PC-3 (cell line): ENCODE data around the gene TRIM27. TPM values are rescaled to one million over a fixed set of nuclear protein-coding genes. Genes with fewer than 3 reads are reported as not detected.
A peak's percentile ranks its signal among the peaks of the same experiment; 100 is the strongest.
"Not testable (repeated sequence)": the region's sequence is repeated elsewhere in the genome, so short reads cannot be mapped to it uniquely, and the experiment has no call there.

Experiments used
- ATAC-seq: fragments of 200-7000 bp; cut with Tn5 transposase; 2 replicates; pipeline ENCODE4 v1.9.1; 2020; ENCODE audit warnings: mild to moderate bottlenecking, moderate library complexity
- BruUV-seq: library from RNA; stranded (reverse); fragments of 400-500 nt; replicated peaks from 2 replicates; lab custom pipeline; 2021; lab: Mats Ljungman, UMichigan
- CTCF ChIA-PET: fragments of 300-600 bp; sonication (Branson Sonifier 250); formaldehyde crosslinking; loops from one replicate; lab custom pipeline; 2022; ENCODE audit warnings: antibody characterized with exemption; lab: Charles Lee
- POLR2A ChIA-PET: fragments of 300-600 bp; sonication (Branson Sonifier 250); formaldehyde crosslinking; loops from one replicate; lab custom pipeline; 2022; ENCODE audit warnings: antibody characterized with exemption; ENCODE audit not compliant: unreplicated experiment; lab: Charles Lee
- DNase-seq: peaks from one replicate; pipeline ENCODE4 v3.0.0-alpha.2; 2015
- H2AFZ ChIP-seq: fragments of 300-600 bp; sonication (generic); 2 replicates; pipeline ENCODE4 v1.6.0; 2016; ENCODE audit warnings: antibody characterized with exemption, low read length
- H3F3A ChIP-seq: fragments of 300-600 bp; sonication (generic); one replicate; pipeline ENCODE4 v1.6.0; 2017; ENCODE audit warnings: antibody characterized with exemption, low read length, control low read depth, mild to moderate bottlenecking; ENCODE audit not compliant: unreplicated experiment
- H3K27ac ChIP-seq: fragments of 300-600 bp; sonication (generic); 2 replicates; pipeline ENCODE4 v1.5.1; 2016; ENCODE audit warnings: mild to moderate bottlenecking, low read length
- H3K27me3 ChIP-seq: fragments of 300-600 bp; sonication (generic); 2 replicates; pipeline ENCODE4 v1.6.1; 2016; ENCODE audit warnings: low read length, mixed read lengths
- H3K36me3 ChIP-seq: fragments of 300-600 bp; sonication (generic); 2 replicates; pipeline ENCODE4 v1.6.1; 2016; ENCODE audit warnings: low read depth, mixed run types, low read length, mixed read lengths
- H3K4me1 ChIP-seq: fragments of 300-600 bp; sonication (generic); 2 replicates; pipeline ENCODE4 v1.5.1; 2016; ENCODE audit warnings: low read length; ENCODE audit not compliant: insufficient read depth
- H3K4me2 ChIP-seq: fragments of 300-600 bp; sonication (generic); 2 replicates; pipeline ENCODE4 v1.6.0; 2016; ENCODE audit warnings: low read length
- H3K4me3 ChIP-seq: fragments of 300-600 bp; sonication (generic); 2 replicates; pipeline ENCODE4 v1.5.1; 2016; ENCODE audit warnings: mild to moderate bottlenecking, low read length, mixed read lengths
- H3K79me2 ChIP-seq: fragments of 300-600 bp; sonication (generic); 2 replicates; pipeline ENCODE4 v1.6.1; 2017; ENCODE audit warnings: low read length, mixed read lengths
- H3K9ac ChIP-seq: fragments of 300-600 bp; sonication (generic); 2 replicates; pipeline ENCODE4 v1.6.0; 2016; ENCODE audit warnings: mild to moderate bottlenecking, low read length
- H3K9me2 ChIP-seq: fragments of 300-600 bp; sonication (generic); replicated peaks from 2 replicates; pipeline ENCODE4 v1.6.1; 2016; ENCODE audit warnings: mixed run types, low read length, mixed read lengths
- H3K9me3 ChIP-seq: fragments of 300-600 bp; sonication (generic); 2 replicates; pipeline ENCODE4 v1.6.1; 2016; ENCODE audit warnings: low read length, mixed read lengths
- H4K20me1 ChIP-seq: fragments of 300-600 bp; sonication (generic); 2 replicates; pipeline ENCODE4 v1.6.1; 2016; ENCODE audit warnings: low read length, mixed read lengths
- EZH2 ChIP-seq: fragments of 300-600 bp; sonication (generic); IDR thresholded peaks from one replicate; pipeline ENCODE4 v1.6.1; 2017; ENCODE audit warnings: antibody characterized with exemption, mild to moderate bottlenecking, low read length; ENCODE audit not compliant: unreplicated experiment
- EZH2phosphoT487 ChIP-seq: fragments of 300-600 bp; sonication (generic); IDR thresholded peaks from 2 replicates; pipeline ENCODE4 v1.6.1; 2018; ENCODE audit warnings: mild to moderate bottlenecking, antibody characterized with exemption, low read length, borderline replicate concordance
- intact Hi-C: fragments of 100-400 bp; cut with micrococcal nuclease; formaldehyde crosslinking; loops from 2 replicates; pipeline ENCODE4 v1.9.0; 2023
- total RNA-seq: library from RNA; depleted of rRNA; stranded (reverse); fragments of >200 nt; gene quantifications from 2 replicates; pipeline ENCODE4 v1.2.3, GENCODE V29; 2014
- TF ChIP-seq, protein P1 (sequence below): fragments of 300-600 bp; sonication (generic); conservative IDR thresholded peaks from 2 replicates; pipeline ENCODE4 v1.5.1; 2017; ENCODE audit warnings: antibody characterized with exemption, low read depth, mild to moderate bottlenecking, low read length

Gene TRIM27
- total RNA-seq, 1 experiment from 2014 or later: 85.8 TPM

DNA sequence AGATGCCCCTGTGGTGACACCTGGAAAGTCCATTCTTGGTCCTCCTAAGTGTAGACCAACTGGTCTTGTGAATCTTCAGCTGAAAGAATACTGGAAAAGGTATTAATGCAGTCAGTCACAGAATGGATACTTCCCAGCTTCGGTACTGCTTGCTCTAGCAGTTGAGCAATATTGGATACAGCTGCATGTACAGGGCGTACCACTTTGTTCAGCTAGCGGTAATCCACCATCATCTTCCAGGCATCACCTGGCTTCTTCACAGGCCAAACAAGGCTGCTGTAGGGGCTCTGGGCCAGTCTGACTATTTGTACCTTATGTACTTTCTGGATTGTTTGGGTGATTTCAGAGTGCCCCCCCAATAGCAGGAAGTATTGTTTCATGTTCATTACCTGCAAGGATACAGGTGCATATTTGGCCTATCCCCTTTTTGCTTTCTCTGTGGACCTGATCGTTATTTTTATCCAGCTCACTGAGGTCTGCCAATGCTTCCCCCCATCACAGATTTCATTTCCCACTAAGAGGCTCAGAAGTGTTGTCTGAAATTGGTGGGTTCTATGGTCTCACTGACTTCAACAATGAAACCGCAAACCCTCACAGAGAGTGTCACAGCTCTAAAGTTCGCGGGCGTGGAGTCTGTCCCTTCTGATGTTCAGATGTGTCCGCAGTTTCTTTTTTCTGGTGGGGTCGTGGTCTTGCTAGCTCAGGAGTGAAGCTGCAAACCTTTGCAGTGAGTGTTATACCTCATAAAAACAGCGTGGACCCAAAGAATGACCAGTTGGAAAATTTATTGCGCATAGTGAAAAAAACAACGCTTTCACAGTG is 52.2 kb downstream of the TRIM27 start:
- Histone ChIP-seq H3K9ac (no peak overlapping the region), H3K79me2 (no peaks in the 10 kb centered on the region), H3K9me3 (no peaks in the 10 kb centered on the region), H4K20me1 (no peaks in the 10 kb centered on the region), H3K36me3 (no peaks in the 10 kb centered on the region), H3K27me3 (no peaks in the 10 kb centered on the region), H3K9me2 (no peaks in the 10 kb centered on the region), H3K4me2 (no peak overlapping the region), H3F3A (no peaks in the 10 kb centered on the region), H2AFZ (no peak overlapping the region), H3K4me1 (peaks cover 6% of the 10 kb centered on the region), H3K27ac (no peak overlapping the region), H3K4me3 (no peak overlapping the region)
- ChIA-PET POLR2A (no interaction called here), CTCF (no interaction called here)
- no peak for DNase-seq
- no TSS peak for BruUV-seq
- no peak for ATAC-seq
- intact Hi-C loops: no loop called here
- TF ChIP-seq EZH2: no peak

DNA sequence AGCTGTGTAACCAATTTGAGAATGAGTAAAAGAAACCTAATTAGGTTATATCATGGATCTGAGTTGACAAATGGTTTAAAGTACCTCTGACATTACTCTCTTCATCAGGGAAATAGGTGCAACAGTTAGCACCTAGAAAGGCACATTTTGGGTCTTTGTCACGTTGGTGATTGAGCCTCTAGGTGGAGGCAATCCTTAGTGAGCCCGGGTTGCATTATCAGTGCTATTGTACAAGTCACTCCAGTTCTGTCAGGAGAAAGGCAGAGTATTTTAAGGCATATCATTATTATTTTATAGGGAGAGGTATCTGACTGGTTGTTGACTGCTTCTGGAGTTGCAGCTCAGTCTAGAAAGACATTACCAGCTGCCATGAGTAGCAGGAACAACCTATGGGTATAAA is 54.9 kb downstream of the TRIM27 start:
- TF ChIP-seq EZH2: no peak
- no peak for TF ChIP-seq EZH2phosphoT487
- TF ChIP-seq, protein P1, sequence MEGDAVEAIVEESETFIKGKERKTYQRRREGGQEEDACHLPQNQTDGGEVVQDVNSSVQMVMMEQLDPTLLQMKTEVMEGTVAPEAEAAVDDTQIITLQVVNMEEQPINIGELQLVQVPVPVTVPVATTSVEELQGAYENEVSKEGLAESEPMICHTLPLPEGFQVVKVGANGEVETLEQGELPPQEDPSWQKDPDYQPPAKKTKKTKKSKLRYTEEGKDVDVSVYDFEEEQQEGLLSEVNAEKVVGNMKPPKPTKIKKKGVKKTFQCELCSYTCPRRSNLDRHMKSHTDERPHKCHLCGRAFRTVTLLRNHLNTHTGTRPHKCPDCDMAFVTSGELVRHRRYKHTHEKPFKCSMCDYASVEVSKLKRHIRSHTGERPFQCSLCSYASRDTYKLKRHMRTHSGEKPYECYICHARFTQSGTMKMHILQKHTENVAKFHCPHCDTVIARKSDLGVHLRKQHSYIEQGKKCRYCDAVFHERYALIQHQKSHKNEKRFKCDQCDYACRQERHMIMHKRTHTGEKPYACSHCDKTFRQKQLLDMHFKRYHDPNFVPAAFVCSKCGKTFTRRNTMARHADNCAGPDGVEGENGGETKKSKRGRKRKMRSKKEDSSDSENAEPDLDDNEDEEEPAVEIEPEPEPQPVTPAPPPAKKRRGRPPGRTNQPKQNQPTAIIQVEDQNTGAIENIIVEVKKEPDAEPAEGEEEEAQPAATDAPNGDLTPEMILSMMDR: no peak
- Histone ChIP-seq H3K4me1 (peaks cover 20% of the 10 kb centered on the region), H3K4me2 (no peak overlapping the region), H2AFZ (no peak overlapping the region), H3K36me3 (no peaks in the 10 kb centered on the region), H3K9ac (no peak overlapping the region), H4K20me1 (no peaks in the 10 kb centered on the region), H3K9me2 (no peaks in the 10 kb centered on the region), H3K9me3 (no peaks in the 10 kb centered on the region), H3K79me2 (no peaks in the 10 kb centered on the region), H3F3A (peaks cover 4% of the 10 kb centered on the region), H3K27ac (no peak overlapping the region), H3K4me3 (no peak overlapping the region), H3K27me3 (no peaks in the 10 kb centered on the region)
- CTCF ChIA-PET: no interaction called here
- no peak for ATAC-seq
- POLR2A ChIA-PET: no interaction called here
- intact Hi-C loops: loop anchor here (5.0 to 10.0 kb wide), 2 partner anchors 146 to 1737 kb away; a partner anchor contains a TSS
- DNase-seq: no peak
- no TSS peak for BruUV-seq

DNA sequence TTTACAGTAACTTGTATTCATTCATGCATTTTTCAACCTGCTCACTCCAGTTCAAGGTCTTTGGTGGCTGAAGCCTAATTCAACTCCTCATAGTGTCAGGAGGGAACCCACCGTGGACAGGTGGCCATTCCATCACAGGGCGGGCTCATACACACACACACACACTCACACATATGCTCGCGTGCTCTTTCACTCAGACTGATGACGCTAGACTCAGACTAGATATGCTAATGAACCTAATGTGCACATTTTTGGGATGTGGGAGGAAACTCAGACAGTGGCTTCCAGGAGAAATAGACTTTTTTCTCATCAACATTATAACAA is 56.7 kb downstream of the TRIM27 start:
- peak overlapping the region; percentile 53 for H3K27ac ChIP-seq
- ChIA-PET CTCF (no interaction called here), POLR2A (interaction anchor here (1.1 kb wide), 1 partner anchor 82 kb away, joined by 3 read pairs; no protein-coding TSS in a partner anchor)
- H3K4me1 ChIP-seq: peaks cover 24% of the 10 kb centered on the region
- TF ChIP-seq EZH2phosphoT487 (no peak), EZH2 (no peak)
- TF ChIP-seq, protein P1: no peak
- no peaks in the 10 kb centered on the region for H3K79me2 ChIP-seq
- H3K4me2 ChIP-seq: peak overlapping the region; percentile 84
- peak overlapping the region; percentile 81 for H2AFZ ChIP-seq
- no peaks in the 10 kb centered on the region for H3K9me3 ChIP-seq
- peak overlapping the region; percentile 70 for H3K9ac ChIP-seq
- peak overlapping the region; percentile 66 for H3K4me3 ChIP-seq
- ATAC-seq (no peak), DNase-seq (no peak)
- intact Hi-C loops: loop anchor here (5.0 to 10.0 kb wide), 2 partner anchors 148 to 1735 kb away; a partner anchor contains a TSS
- no peaks in the 10 kb centered on the region for H3K27me3 ChIP-seq
- BruUV-seq: TSS peak; percentile 65
- H3F3A ChIP-seq: peaks cover 4% of the 10 kb centered on the region
- H3K36me3 ChIP-seq: no peaks in the 10 kb centered on the region
- no peaks in the 10 kb centered on the region for H4K20me1 ChIP-seq
- no peaks in the 10 kb centered on the region for H3K9me2 ChIP-seq

DNA sequence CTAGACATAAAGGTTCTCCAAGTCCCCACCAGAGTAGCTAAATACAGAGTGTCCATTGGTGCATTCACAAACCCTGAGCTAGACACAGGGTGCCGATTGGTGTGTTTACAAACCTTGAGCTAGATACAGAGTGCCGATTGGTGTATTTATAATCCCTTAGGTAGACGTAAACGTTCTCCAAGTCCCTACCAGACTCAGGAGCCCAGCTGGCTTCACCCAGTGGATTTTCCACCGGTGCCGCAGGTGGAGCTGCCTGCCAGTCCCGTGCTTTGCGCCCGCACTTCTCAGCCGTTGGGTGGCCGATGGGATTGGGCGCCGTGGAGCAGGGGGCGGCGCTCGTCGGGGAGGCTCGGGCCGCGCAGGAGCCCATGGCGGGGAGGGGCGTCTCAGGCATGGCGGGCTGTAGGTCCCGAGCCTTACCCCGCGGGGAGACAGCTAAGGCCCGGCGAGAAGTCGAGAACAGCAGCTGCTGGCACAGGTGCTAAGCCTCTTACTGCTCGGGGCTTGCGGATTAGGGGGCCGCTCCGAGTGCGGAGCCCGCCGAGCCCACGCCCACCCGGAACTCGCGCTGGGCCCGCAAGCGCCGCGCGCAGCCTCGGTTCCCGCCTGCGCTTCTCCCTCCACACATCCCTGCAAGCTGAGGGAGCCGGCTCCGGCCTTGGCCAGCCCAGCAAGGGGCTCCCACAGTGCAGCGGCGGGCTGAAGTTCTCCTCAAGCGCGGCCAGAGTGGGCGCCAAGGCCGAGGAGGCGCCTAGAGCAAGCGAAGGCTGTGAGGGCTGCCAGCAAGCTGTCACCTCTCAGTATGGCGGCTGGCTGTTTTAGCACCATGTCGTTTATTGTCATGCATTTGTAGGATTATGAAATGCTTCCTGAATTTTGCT is 57.3 kb downstream of the TRIM27 start:
- H3K36me3 ChIP-seq, H3K79me2 ChIP-seq, H3K9me3 ChIP-seq, BruUV-seq, H3F3A ChIP-seq, H4K20me1 ChIP-seq, H3K27me3 ChIP-seq, H3K9me2 ChIP-seq: not testable (repeated sequence)
- peaks cover 24% of the 10 kb centered on the region for H3K4me1 ChIP-seq
- peak overlapping the region; percentile 66 for H3K4me3 ChIP-seq
- POLR2A ChIA-PET: interaction anchor here (0.6 to 1.2 kb wide), 8 partner anchors 47 to 1713 kb away, joined by 3 to 5 read pairs (median 4); a partner anchor contains a TSS
- ATAC-seq (peak; percentile 50), DNase-seq (peak; percentile 71)
- peak overlapping the region; percentile 53 for H3K27ac ChIP-seq
- peak overlapping the region; percentile 70 for H3K9ac ChIP-seq
- H3K4me2 ChIP-seq: peak overlapping the region; percentile 84
- CTCF ChIA-PET: interaction anchor here (0.6 to 1.1 kb wide), 4 partner anchors 29 to 528 kb away, joined by 3 to 6 read pairs (median 3); no protein-coding TSS in a partner anchor
- intact Hi-C loops: loop anchor here (5.0 to 10.0 kb wide), 2 partner anchors 148 to 1734 kb away; a partner anchor contains a TSS
- H2AFZ ChIP-seq: peak overlapping the region; percentile 81
